Liver (tissue), 9 donors: Measurements from ENCODE around the gene DPH2. TPM values are rescaled to one million over a fixed set of nuclear protein-coding genes. Genes with fewer than 3 reads are reported as not detected.
A peak's percentile ranks its signal among the peaks of the same experiment; 100 is the strongest.

Experiments
- DNase-seq: peaks from one replicate; pipeline ENCODE4 v3.0.0-alpha.2; 2017; ENCODE audit warnings: low spot score
- H3K27ac ChIP-seq, 2 donors: one replicate each; pipeline ENCODE4 v1.7.0; 2013; ENCODE audit warnings: inconsistent platforms in 2 of 2, low read length in 2 of 2, control low read depth in 1 of 2, low read depth in 1 of 2, mild to moderate bottlenecking in 1 of 2
- H3K27me3 ChIP-seq, 4 donors: one replicate each; pipeline versions ENCODE4 v1.6.1 to v1.7.0; 2013; ENCODE audit warnings: low read length in 3 of 4, inconsistent platforms in 1 of 4, mild to moderate bottlenecking in 1 of 4, moderate library complexity in 1 of 4; ENCODE audit not compliant: control insufficient read depth in 4 of 4, insufficient read depth in 4 of 4
- H3K36me3 ChIP-seq, 4 donors: one replicate each; pipeline versions ENCODE4 v1.6.1 to v1.7.0; 2013; ENCODE audit warnings: low read length in 3 of 4, mild to moderate bottlenecking in 3 of 4, low read depth in 1 of 4, moderate library complexity in 1 of 4; ENCODE audit not compliant: control insufficient read depth in 4 of 4, insufficient read depth in 3 of 4
- H3K4me1 ChIP-seq, 4 donors: one replicate each; pipeline versions ENCODE4 v1.6.1 to v1.7.0; 2013; ENCODE audit warnings: low read length in 3 of 4, mild to moderate bottlenecking in 3 of 4, moderate library complexity in 1 of 4; ENCODE audit not compliant: control insufficient read depth in 4 of 4, insufficient read depth in 4 of 4
- H3K4me3 ChIP-seq, 3 donors: one replicate each; pipeline versions ENCODE4 v1.6.1 to v1.7.0; 2013; ENCODE audit warnings: low read length in 3 of 3, control low read depth in 1 of 3, low read depth in 1 of 3, mild to moderate bottlenecking in 1 of 3
- H3K9ac ChIP-seq, 2 donors: one replicate each; pipeline ENCODE4 v1.7.0; 2013; ENCODE audit warnings: low read length in 2 of 2, mild to moderate bottlenecking in 2 of 2, moderate library complexity in 2 of 2, control low read depth in 1 of 2, low read depth in 1 of 2
- H3K9me3 ChIP-seq, 4 donors: one replicate each; pipeline versions ENCODE4 v1.6.1 to v1.7.0; 2013; ENCODE audit warnings: low read length in 3 of 4; ENCODE audit not compliant: control insufficient read depth in 4 of 4
- EGR1 ChIP-seq, 2 donors: IDR thresholded peaks; 2 replicates each; pipeline ENCODE4 v1.6.1; 2016 to 2018; ENCODE audit warnings: antibody characterized with exemption in 2 of 2, low read depth in 2 of 2
- FOXA1 ChIP-seq: IDR thresholded peaks from 2 replicates; pipeline ENCODE4 v1.6.1; 2016; ENCODE audit warnings: antibody characterized with exemption
- GABPA ChIP-seq, 2 donors: IDR thresholded peaks in 1 of 2; conservative IDR thresholded peaks in 1 of 2; 2 replicates each; pipeline ENCODE4 v1.6.1; 2016; ENCODE audit warnings: antibody characterized with exemption in 2 of 2, mild to moderate bottlenecking in 1 of 2, moderate library complexity in 1 of 2
- HNF4A ChIP-seq, 2 donors: conservative IDR thresholded peaks; 2 replicates each; pipeline ENCODE4 v1.6.1; 2016; ENCODE audit warnings: antibody characterized with exemption in 2 of 2, mild to moderate bottlenecking in 2 of 2
- HNF4G ChIP-seq: IDR thresholded peaks from 2 replicates; pipeline ENCODE4 v1.6.1; 2016; ENCODE audit warnings: antibody characterized with exemption
- JUND ChIP-seq, 2 donors: IDR thresholded peaks; 2 replicates each; pipeline ENCODE4 v1.6.1; 2016; ENCODE audit warnings: antibody characterized with exemption in 2 of 2
- MAX ChIP-seq: IDR thresholded peaks from 2 replicates; pipeline ENCODE4 v1.6.1; 2016; ENCODE audit warnings: antibody characterized with exemption
- NR2F2 ChIP-seq: IDR thresholded peaks from 2 replicates; pipeline ENCODE4 v1.6.1; 2016; ENCODE audit warnings: antibody characterized with exemption
- SP1 ChIP-seq: IDR thresholded peaks from 2 replicates; pipeline ENCODE4 v1.6.1; 2018; ENCODE audit warnings: antibody characterized with exemption, mild to moderate bottlenecking
- TAF1 ChIP-seq: conservative IDR thresholded peaks from 2 replicates; pipeline ENCODE4 v1.6.1; 2016; ENCODE audit warnings: antibody characterized with exemption, mild to moderate bottlenecking
- YY1 ChIP-seq: IDR thresholded peaks from 2 replicates; pipeline ENCODE4 v1.6.1; 2016; ENCODE audit warnings: antibody characterized with exemption, mild to moderate bottlenecking
- ZBTB33 ChIP-seq: IDR thresholded peaks from 2 replicates; pipeline ENCODE4 v1.6.1; 2016; ENCODE audit warnings: antibody characterized with exemption
- WGBS: extraction: QIAGEN DNeasy Blood & Tissue Kit; methylation state at CpG from one replicate; pipeline ENCODE4 v1.1.7; 2013; 5-methylcytosine and 5-hydroxymethylcytosine counted together
- polyA plus RNA-seq, 2 donors: library from polyadenylated mRNA; stranded (reverse) in 1 of 2; unstranded in 1 of 2; fragments of 200-250 nt in 1 of 2; fragments of >200 nt in 1 of 2; fragmentation: Nextera tagmentation in 1 of 2; extraction: Ambion mirVana in 1 of 2; gene quantifications; one replicate each; pipeline versions ENCODE4 v1.2.1 to v1.2.3, GENCODE V29; 2013 to 2015
- total RNA-seq, 2 donors: library from RNA; depleted of rRNA; stranded (reverse); fragments of >200 nt; gene quantifications; one replicate each; pipeline ENCODE4 v1.2.3, GENCODE V29; 2014
- TF ChIP-seq, protein P1 (sequence below): fragments of 150-350 bp; IDR thresholded peaks from 2 replicates; pipeline ENCODE4 v1.5.1; 2017; ENCODE audit warnings: improper control_type of control experiment, low read depth, low read length; ENCODE audit not compliant: missing input control
- donor health status: healthy.
- donor health status: healthy.
- donor health status: healthy.
- donor health status: healthy.
- donor health status: healthy.

DPH2 gene
- total and polyA plus RNA-seq, 4 donors = 9.3 to 20.9 (median 15.4) TPM

DNA sequence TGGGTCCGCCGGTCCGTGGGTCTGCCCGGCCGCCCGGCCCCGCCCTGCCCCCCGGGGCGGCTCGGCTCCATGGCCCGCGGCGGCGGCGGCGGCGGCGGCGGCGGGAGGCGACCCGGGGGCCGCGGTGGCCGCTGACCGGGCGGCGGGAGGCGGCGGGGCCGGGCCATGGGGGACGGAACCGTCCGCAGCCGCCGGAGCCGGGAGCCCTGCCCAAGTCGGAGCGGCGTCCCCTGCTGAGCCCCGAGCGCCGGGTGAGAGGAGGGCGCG is 9.4 kb downstream of the DPH2 start:
- Histone ChIP-seq H3K9ac (no peak overlapping the region), H3K36me3 (peaks cover 0 to 13% (median 8%) of the 10 kb centered on the region in 4 donors), H3K4me1 (peaks cover 7 to 51% (median 38%) of the 10 kb centered on the region in 4 donors), H3K27ac (peak overlapping the region in 1 of 2 donors; percentile 38), H3K27me3 (no peaks in the 10 kb centered on the region), H3K9me3 (no peaks in the 10 kb centered on the region), H3K4me3 (peak overlapping the region in 2 of 3 donors; percentile 39 to 75)
- no peak for DNase-seq
- WGBS = under 1% methylated on average over 43 of the region's 45 CpGs
- no peak for TF ChIP-seq FOXA1
- TF ChIP-seq NR2F2 = no peak
- no peak for TF ChIP-seq EGR1 (IDR thresholded peaks at IDR 0.05; ENCODE audit: low read depth in 2 of 2)
- TF ChIP-seq HNF4G = no peak

DNA sequence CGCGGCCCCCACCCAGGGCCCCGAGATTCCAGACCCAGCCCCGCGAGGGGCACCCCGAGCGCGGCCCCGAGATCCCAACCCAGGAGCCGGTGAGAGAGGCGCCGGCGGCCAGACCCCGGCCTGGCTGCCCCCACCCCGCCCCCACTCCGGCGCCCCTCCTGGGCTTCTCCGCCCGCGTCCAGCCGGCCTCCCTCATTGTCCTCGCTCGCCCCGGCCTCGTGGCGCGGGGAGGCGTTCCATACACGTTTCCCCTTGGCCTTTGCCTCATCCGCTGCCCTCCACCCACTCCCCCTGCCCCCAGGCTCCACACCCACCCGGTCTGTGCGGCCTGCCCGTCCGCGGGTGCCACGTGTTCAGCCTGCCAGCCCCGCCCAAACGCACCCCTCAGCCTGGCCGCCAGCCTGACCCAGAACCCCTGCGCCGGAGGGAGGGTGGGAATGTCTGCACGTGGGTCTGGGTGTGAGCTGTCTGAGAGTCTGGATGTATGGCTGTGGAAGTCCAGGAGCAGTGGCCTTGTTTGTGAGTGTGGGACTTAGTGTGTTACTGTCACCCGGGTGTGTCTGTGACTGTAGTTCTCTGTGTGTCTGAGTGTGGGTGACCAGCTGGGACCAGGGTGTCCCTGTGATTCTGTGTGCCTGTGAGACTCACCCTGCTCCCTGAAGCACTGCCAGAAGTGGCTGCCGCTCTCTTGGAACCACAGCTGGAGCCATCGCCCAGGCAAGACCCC is 9.9 kb downstream of the DPH2 start:
- Histone ChIP-seq H3K4me3 (peak overlapping the region; percentile 39 to 75 (median 45)), H3K9ac (peak overlapping the region in 1 of 2 donors; percentile 30), H3K27me3 (no peaks in the 10 kb centered on the region), H3K4me1 (peaks cover 7 to 47% (median 36%) of the 10 kb centered on the region in 4 donors), H3K36me3 (peaks cover 0 to 13% (median 8%) of the 10 kb centered on the region in 4 donors), H3K9me3 (no peaks in the 10 kb centered on the region), H3K27ac (peak overlapping the region; percentile 38 to 48)
- 4% methylated on average over 45 of the region's 45 CpGs for WGBS
- peak; percentile 68 for DNase-seq
- TF ChIP-seq, protein P1, sequence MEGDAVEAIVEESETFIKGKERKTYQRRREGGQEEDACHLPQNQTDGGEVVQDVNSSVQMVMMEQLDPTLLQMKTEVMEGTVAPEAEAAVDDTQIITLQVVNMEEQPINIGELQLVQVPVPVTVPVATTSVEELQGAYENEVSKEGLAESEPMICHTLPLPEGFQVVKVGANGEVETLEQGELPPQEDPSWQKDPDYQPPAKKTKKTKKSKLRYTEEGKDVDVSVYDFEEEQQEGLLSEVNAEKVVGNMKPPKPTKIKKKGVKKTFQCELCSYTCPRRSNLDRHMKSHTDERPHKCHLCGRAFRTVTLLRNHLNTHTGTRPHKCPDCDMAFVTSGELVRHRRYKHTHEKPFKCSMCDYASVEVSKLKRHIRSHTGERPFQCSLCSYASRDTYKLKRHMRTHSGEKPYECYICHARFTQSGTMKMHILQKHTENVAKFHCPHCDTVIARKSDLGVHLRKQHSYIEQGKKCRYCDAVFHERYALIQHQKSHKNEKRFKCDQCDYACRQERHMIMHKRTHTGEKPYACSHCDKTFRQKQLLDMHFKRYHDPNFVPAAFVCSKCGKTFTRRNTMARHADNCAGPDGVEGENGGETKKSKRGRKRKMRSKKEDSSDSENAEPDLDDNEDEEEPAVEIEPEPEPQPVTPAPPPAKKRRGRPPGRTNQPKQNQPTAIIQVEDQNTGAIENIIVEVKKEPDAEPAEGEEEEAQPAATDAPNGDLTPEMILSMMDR = no peak
- TF ChIP-seq HNF4A (conservative IDR thresholded peaks at IDR 0.05) (no peak), TAF1 (no peak), JUND (IDR thresholded peaks at IDR 0.05) (no peak), HNF4G (no peak), MAX (no peak), NR2F2 (no peak), ZBTB33 (no peak), YY1 (no peak), GABPA (IDR thresholded peaks at IDR 0.05 in 1 of 2, conservative IDR thresholded peaks at IDR 0.05 in 1 of 2) (no peak), SP1 (no peak)
